H9 (cell line): ENCODE results near the gene GABBR2. TPM values are rescaled to one million over a fixed set of nuclear protein-coding genes. Genes with fewer than 3 reads are reported as not detected.

Experiments used
- DNase-seq: peaks from one replicate; pipeline ENCODE4 v3.0.0-alpha.2; 2017
- H2AFZ ChIP-seq: one replicate; pipeline ENCODE4 v1.6.1; 2013; ENCODE audit warnings: mild to moderate bottlenecking, low read length, control low read depth, moderate library complexity
- H2AK5ac ChIP-seq: 2 replicates; pipeline ENCODE4 v1.6.1; 2013; ENCODE audit warnings: low read length, control low read depth, mixed read lengths; ENCODE audit not compliant: insufficient read length
- H2BK120ac ChIP-seq: one replicate; pipeline ENCODE4 v1.6.1; 2013; ENCODE audit warnings: low read depth, mild to moderate bottlenecking, low read length, control low read depth, inconsistent platforms; ENCODE audit not compliant: poor library complexity, severe bottlenecking
- H2BK12ac ChIP-seq: 2 replicates; pipeline ENCODE4 v1.6.1; 2013; ENCODE audit warnings: low read length, control low read depth, mixed read lengths, low read depth; ENCODE audit not compliant: insufficient read length
- H2BK15ac ChIP-seq: 2 replicates; pipeline ENCODE4 v1.6.1; 2013; ENCODE audit warnings: low read depth, low read length, control low read depth
- H2BK20ac ChIP-seq: one replicate; pipeline ENCODE4 v1.6.1; 2013; ENCODE audit warnings: low read depth, mild to moderate bottlenecking, low read length, control low read depth, inconsistent platforms; ENCODE audit not compliant: poor library complexity, severe bottlenecking
- H2BK5ac ChIP-seq: 2 replicates; pipeline ENCODE4 v1.6.1; 2013; ENCODE audit warnings: low read length, control low read depth, mixed read lengths; ENCODE audit not compliant: insufficient read length
- H3K14ac ChIP-seq: 2 replicates; pipeline ENCODE4 v1.6.1; 2013; ENCODE audit warnings: low read length, control low read depth; ENCODE audit not compliant: insufficient read depth
- H3K18ac ChIP-seq: 2 replicates; pipeline ENCODE4 v1.6.1; 2013; ENCODE audit warnings: low read depth, mild to moderate bottlenecking, mixed read lengths, low read length, control low read depth; ENCODE audit not compliant: insufficient read length
- H3K23ac ChIP-seq: 2 replicates; pipeline ENCODE4 v1.6.1; 2013; ENCODE audit warnings: low read length, control low read depth, mixed read lengths, low read depth; ENCODE audit not compliant: insufficient read length
- H3K23me2 ChIP-seq: 2 replicates; pipeline ENCODE4 v1.6.1; 2013; ENCODE audit warnings: low read depth, mild to moderate bottlenecking, mixed read lengths, low read length, control low read depth; ENCODE audit not compliant: insufficient read length, poor library complexity, severe bottlenecking
- H3K27ac ChIP-seq: 2 replicates; pipeline ENCODE4 v1.5.1; 2013; ENCODE audit warnings: low read length, control low read depth, mixed read lengths, low read depth; ENCODE audit not compliant: insufficient read length
- H3K27me3 ChIP-seq: 2 replicates; pipeline ENCODE4 v1.6.1; 2013; ENCODE audit warnings: low read length, control low read depth, inconsistent platforms; ENCODE audit not compliant: insufficient read depth
- H3K4ac ChIP-seq: 2 replicates; pipeline ENCODE4 v1.6.1; 2013; ENCODE audit warnings: low read depth, mild to moderate bottlenecking, control low read depth, inconsistent platforms, low read length, moderate library complexity
- H3K4me1 ChIP-seq: 2 replicates; pipeline ENCODE4 v1.6.1; 2013; ENCODE audit warnings: low read length, control low read depth, inconsistent platforms; ENCODE audit not compliant: insufficient read depth
- H3K4me2 ChIP-seq: 2 replicates; pipeline ENCODE4 v1.6.1; 2013; ENCODE audit warnings: low read length, control low read depth, mixed read lengths; ENCODE audit not compliant: insufficient read length, insufficient read depth
- H3K56ac ChIP-seq: 2 replicates; pipeline ENCODE4 v1.6.1; 2013; ENCODE audit warnings: low read depth, mild to moderate bottlenecking, mixed read lengths, low read length, control low read depth; ENCODE audit not compliant: insufficient read length
- H3K79me1 ChIP-seq: 2 replicates; pipeline ENCODE4 v1.6.1; 2013; ENCODE audit warnings: low read depth, mild to moderate bottlenecking, moderate library complexity, low read length, control low read depth, inconsistent platforms; ENCODE audit not compliant: insufficient read depth, poor library complexity, severe bottlenecking
- H3K79me2 ChIP-seq: 2 replicates; pipeline ENCODE4 v1.6.1; 2013; ENCODE audit warnings: low read length, control low read depth, inconsistent platforms; ENCODE audit not compliant: insufficient read depth
- H3K9ac ChIP-seq: 2 replicates; pipeline ENCODE4 v1.6.1; 2013; ENCODE audit warnings: low read length, control low read depth, mixed read lengths; ENCODE audit not compliant: insufficient read length; ENCODE audit errors: extremely low read depth
- H3K9me3 ChIP-seq: one replicate; pipeline ENCODE4 v1.6.1; 2013; ENCODE audit warnings: low read depth, low read length, inconsistent platforms; ENCODE audit not compliant: control insufficient read depth
- H3T11ph ChIP-seq: one replicate; pipeline ENCODE4 v1.6.1; 2013; ENCODE audit warnings: mild to moderate bottlenecking, low read length, control low read depth, inconsistent platforms
- H4K20me1 ChIP-seq: one replicate; pipeline ENCODE4 v1.6.1; 2013; ENCODE audit not compliant: control insufficient read depth, insufficient read length, insufficient read depth
- H4K5ac ChIP-seq: 2 replicates; pipeline ENCODE4 v1.6.1; 2013; ENCODE audit warnings: low read depth, mild to moderate bottlenecking, mixed read lengths, low read length, control low read depth; ENCODE audit not compliant: insufficient read length
- H4K8ac ChIP-seq: replicated peaks from 2 replicates; pipeline ENCODE4 v1.6.1; 2013; ENCODE audit warnings: low read length, control low read depth, mixed read lengths, low read depth; ENCODE audit not compliant: insufficient read length
- H4K91ac ChIP-seq: 2 replicates; pipeline ENCODE4 v1.6.1; 2013; ENCODE audit warnings: low read depth, mild to moderate bottlenecking, moderate library complexity, mixed read lengths, low read length, control low read depth; ENCODE audit not compliant: insufficient read length
- H3K27ac Mint-ChIP-seq, 3 experiments: 2 replicates in 2 of 3; 3 replicates in 1 of 3; pipeline ENCODE4 v1.8.0; 2020 to 2021; ENCODE audit warnings: mixed read lengths in 3 of 3, mild to moderate bottlenecking in 1 of 3, moderate library complexity in 1 of 3
- H3K27me3 Mint-ChIP-seq: 2 replicates; pipeline ENCODE4 v1.8.0; 2021; ENCODE audit warnings: low read depth, mild to moderate bottlenecking, moderate library complexity, mixed read lengths
- H3K36me3 Mint-ChIP-seq, 3 experiments: 2 replicates in 2 of 3; 3 replicates in 1 of 3; pipeline ENCODE4 v1.8.0; 2020 to 2021; ENCODE audit warnings: low read depth in 3 of 3, mixed read lengths in 3 of 3; ENCODE audit not compliant: insufficient read depth in 1 of 3
- H3K4me1 Mint-ChIP-seq, 2 experiments: 2 replicates each; pipeline ENCODE4 v1.8.0; 2020; ENCODE audit warnings: mixed read lengths in 2 of 2
- H3K4me3 Mint-ChIP-seq, 2 experiments: 2 replicates in 1 of 2; 3 replicates in 1 of 2; pipeline ENCODE4 v1.8.0; 2020 to 2021; ENCODE audit warnings: mild to moderate bottlenecking in 2 of 2, mixed read lengths in 2 of 2, moderate library complexity in 1 of 2
- H3K9me3 Mint-ChIP-seq, 2 experiments: 2 replicates in 1 of 2; 3 replicates in 1 of 2; pipeline ENCODE4 v1.8.0; 2020; ENCODE audit warnings: mild to moderate bottlenecking in 2 of 2, mixed read lengths in 2 of 2, moderate library complexity in 1 of 2
- WGBS: extraction: QIAGEN DNeasy Blood & Tissue Kit; methylation state at CpG from one replicate; pipeline ENCODE4 v1.1.7; 2013; ENCODE audit warnings: missing lambda C conversion rate, low lambda C conversion rate, mixed read lengths; ENCODE audit not compliant: insufficient read length; ENCODE audit errors: extremely low coverage; 5-methylcytosine and 5-hydroxymethylcytosine counted together
- total RNA-seq: library from RNA; stranded (reverse); gene quantifications from 2 replicates; pipeline ENCODE4 v1.2.1, GENCODE V29; 2021
- TF ChIP-seq, protein P1 (sequence below): fragments of 200-600 bp; sonication (generic); conservative IDR thresholded peaks from 3 replicates; pipeline ENCODE4 v1.8.0; 2021; ENCODE audit warnings: antibody characterized with exemption, mild to moderate bottlenecking

GABBR2 gene
- total RNA-seq, 1 experiment from 2014 or later, result 0.66 TPM

DNA sequence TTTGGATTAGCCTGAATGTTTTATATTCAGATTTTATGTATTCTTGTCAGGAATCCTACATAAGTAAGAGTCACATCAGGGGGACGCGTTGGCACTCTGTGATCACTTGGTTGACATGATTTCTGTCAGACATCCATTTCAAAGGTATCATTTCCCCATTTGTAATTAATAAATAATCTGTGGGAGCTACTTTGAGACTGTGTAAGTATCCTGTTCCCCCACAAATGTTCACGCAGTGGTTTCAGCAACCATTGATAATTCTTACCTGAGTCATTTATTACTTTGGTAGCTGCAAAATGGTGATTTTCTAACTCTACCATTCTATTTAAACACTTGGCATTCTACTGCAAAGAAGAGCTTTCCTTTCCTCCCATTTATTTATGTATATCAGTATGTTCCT, 396.4 kb downstream of the GABBR2 start:
- Histone ChIP-seq H2BK15ac (no peak overlapping the region), H2BK120ac (no peak overlapping the region), H3K23ac (no peak overlapping the region), H2BK20ac (no peak overlapping the region), H2BK12ac (no peak overlapping the region), H4K5ac (no peak overlapping the region), H3K79me1 (no peaks in the 10 kb centered on the region), H3K18ac (no peak overlapping the region), H3K56ac (no peak overlapping the region), H2AK5ac (no peak overlapping the region), H3K23me2 (no peaks in the 10 kb centered on the region), H3K4me2 (no peak overlapping the region), H4K8ac (no peak overlapping the region), H3K27me3 (no peaks in the 10 kb centered on the region), H3T11ph (no peak overlapping the region), H2BK5ac (no peak overlapping the region), H3K27ac (no peak overlapping the region), H3K9ac (no peak overlapping the region), H4K91ac (no peak overlapping the region), H4K20me1 (no peaks in the 10 kb centered on the region), H3K79me2 (no peaks in the 10 kb centered on the region), H3K4me1 (no peaks in the 10 kb centered on the region), H3K4ac (no peak overlapping the region), H3K9me3 (no peaks in the 10 kb centered on the region), H3K14ac (no peak overlapping the region), H2AFZ (no peak overlapping the region)
- H3K4me3 Mint-ChIP-seq, result no peak overlapping the region
- no CpG with 5 or more reads among the region's 3 CpGs for WGBS
- TF ChIP-seq, protein P1, sequence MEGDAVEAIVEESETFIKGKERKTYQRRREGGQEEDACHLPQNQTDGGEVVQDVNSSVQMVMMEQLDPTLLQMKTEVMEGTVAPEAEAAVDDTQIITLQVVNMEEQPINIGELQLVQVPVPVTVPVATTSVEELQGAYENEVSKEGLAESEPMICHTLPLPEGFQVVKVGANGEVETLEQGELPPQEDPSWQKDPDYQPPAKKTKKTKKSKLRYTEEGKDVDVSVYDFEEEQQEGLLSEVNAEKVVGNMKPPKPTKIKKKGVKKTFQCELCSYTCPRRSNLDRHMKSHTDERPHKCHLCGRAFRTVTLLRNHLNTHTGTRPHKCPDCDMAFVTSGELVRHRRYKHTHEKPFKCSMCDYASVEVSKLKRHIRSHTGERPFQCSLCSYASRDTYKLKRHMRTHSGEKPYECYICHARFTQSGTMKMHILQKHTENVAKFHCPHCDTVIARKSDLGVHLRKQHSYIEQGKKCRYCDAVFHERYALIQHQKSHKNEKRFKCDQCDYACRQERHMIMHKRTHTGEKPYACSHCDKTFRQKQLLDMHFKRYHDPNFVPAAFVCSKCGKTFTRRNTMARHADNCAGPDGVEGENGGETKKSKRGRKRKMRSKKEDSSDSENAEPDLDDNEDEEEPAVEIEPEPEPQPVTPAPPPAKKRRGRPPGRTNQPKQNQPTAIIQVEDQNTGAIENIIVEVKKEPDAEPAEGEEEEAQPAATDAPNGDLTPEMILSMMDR, result no peak
- H3K27me3 Mint-ChIP-seq, result no peaks in the 10 kb centered on the region
- no peak for DNase-seq
- no peaks in the 10 kb centered on the region for H3K36me3 Mint-ChIP-seq
- H3K27ac Mint-ChIP-seq, result no peak overlapping the region
- no peaks in the 10 kb centered on the region for H3K9me3 Mint-ChIP-seq
- H3K4me1 Mint-ChIP-seq, result peaks cover 12% of the 10 kb centered on the region in 2 experiments
